ENCODE measurements around the gene TOM1L1.

TOM1L1 gene

DNA sequence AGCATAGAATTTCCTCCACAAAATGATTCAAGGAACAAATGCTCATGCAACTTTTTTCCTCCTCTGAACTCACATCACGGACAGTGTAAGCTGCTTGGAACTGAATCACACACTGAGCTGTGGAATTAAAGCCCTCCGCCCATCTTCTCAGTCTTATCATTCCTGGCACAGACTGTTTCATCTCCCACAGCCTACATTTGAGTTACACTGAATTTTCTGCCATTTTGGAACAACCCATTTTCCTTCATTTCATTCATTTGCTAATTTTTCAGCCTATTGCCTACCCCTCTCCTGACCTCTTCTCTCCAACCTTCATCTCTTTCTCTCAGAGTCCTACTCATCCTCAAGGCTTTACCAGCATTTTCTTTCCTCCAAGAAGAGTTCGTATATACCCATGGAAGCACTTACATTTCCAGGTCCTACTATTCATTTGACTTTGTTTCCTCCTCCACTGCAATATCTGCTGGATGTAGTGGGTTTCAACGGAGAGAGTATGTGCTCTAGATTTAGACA is 39.1 kb upstream of the TOM1L1 start:
- WGBS, 2 donors (ENCODE audit: extremely low coverage in 2 of 2, insufficient read length in 2 of 2, insufficient replicate concordance in 1 of 2) = no CpG with 5 or more reads among the region's 4 CpGs
- Histone ChIP-seq H3K27ac (replicated peaks; ENCODE audit: low read length) (no peak overlapping the region), H3K14ac (ENCODE audit: low read length) (no peak overlapping the region)

DNA sequence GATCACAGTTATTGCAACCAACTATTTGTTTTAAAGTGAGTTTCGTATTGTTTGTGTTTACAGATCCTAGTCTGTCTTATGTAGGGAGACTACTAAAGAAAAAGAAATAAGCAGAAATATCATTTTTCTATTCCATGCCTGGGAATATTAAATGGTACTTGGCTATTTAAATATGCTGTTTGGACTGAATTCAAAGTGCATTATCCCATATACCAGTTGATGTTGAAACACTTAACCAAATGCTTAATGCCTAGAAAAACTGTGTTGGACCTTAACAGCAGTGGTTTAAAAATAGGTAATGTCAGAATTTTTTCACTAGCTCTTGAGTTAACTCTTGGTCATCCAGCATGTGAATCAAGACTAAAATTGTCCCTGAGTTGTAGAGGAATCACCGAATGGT is 37.5 kb upstream of the TOM1L1 start:
- Histone ChIP-seq H3K27ac (replicated peaks; ENCODE audit: low read length) (no peak overlapping the region), H4K91ac (ENCODE audit: low read depth, low read length, poor library complexity) (no peak overlapping the region), H3K23ac (ENCODE audit: low read depth, low read length, poor library complexity) (no peak overlapping the region), H3K9me3 (replicated peaks in 1 of 2; ENCODE audit: control insufficient read depth in 2 of 2, insufficient read depth in 1 of 2, low read depth in 1 of 2, low read length in 2 of 2) (no peaks in the 10 kb centered on the region), H3K9ac (ENCODE audit: low read depth, low read length, poor library complexity) (no peak overlapping the region), H2AK5ac (ENCODE audit: low read depth, low read length) (no peak overlapping the region), H3K36me3 (replicated peaks in 1 of 2; ENCODE audit: control insufficient read depth in 2 of 2, insufficient read depth in 2 of 2, low read length in 2 of 2) (no peaks in the 10 kb centered on the region), H2AFZ (ENCODE audit: low read length) (no peak overlapping the region), H3K4ac (ENCODE audit: low read length) (no peak overlapping the region), H3K4me3 (ENCODE audit: low read length in 2 of 2) (no peak overlapping the region), H2BK12ac (ENCODE audit: low read length) (no peak overlapping the region), H4K8ac (ENCODE audit: low read depth, low read length) (no peak overlapping the region), H2BK5ac (ENCODE audit: low read length) (no peak overlapping the region), H3K14ac (ENCODE audit: low read length) (no peak overlapping the region), H3K27me3 (ENCODE audit: control insufficient read depth in 3 of 3, insufficient read depth in 3 of 3, low read depth in 1 of 3, low read length in 3 of 3) (no peaks in the 10 kb centered on the region), H3K79me1 (ENCODE audit: low read depth, low read length) (no peaks in the 10 kb centered on the region), H3K4me1 (ENCODE audit: control insufficient read depth in 2 of 2, insufficient read depth in 1 of 2, low read depth in 1 of 2, low read length in 2 of 2) (no peaks in the 10 kb centered on the region), H3K4me2 (ENCODE audit: insufficient read depth, low read length, poor library complexity, severe bottlenecking) (no peak overlapping the region), H3K18ac (ENCODE audit: low read length) (no peak overlapping the region), H2BK120ac (ENCODE audit: low read depth, low read length) (no peak overlapping the region), H2BK15ac (ENCODE audit: low read length) (no peak overlapping the region)
- DNase-seq (ENCODE audit: low spot score) = no peak
- WGBS, 2 donors (ENCODE audit: extremely low coverage in 2 of 2, insufficient read length in 2 of 2, insufficient replicate concordance in 1 of 2) = no CpG with 5 or more reads among the region's 2 CpGs

More for the DNA sequence above, 39.1 kb upstream of the TOM1L1 start:
- no peak overlapping the region for H2BK5ac ChIP-seq (ENCODE audit: low read length)
- H3K4me1 ChIP-seq (ENCODE audit: control insufficient read depth in 2 of 2, insufficient read depth in 1 of 2, low read depth in 1 of 2, low read length in 2 of 2) = no peaks in the 10 kb centered on the region
- H4K91ac ChIP-seq (ENCODE audit: low read depth, low read length, poor library complexity) = no peak overlapping the region
- H2AK5ac ChIP-seq (ENCODE audit: low read depth, low read length) = no peak overlapping the region
- H3K36me3 ChIP-seq (replicated peaks in 1 of 2; ENCODE audit: control insufficient read depth in 2 of 2, insufficient read depth in 2 of 2, low read length in 2 of 2) = no peaks in the 10 kb centered on the region
- H3K4me3 ChIP-seq (ENCODE audit: low read length in 2 of 2) = no peak overlapping the region
- no peaks in the 10 kb centered on the region for H3K27me3 ChIP-seq (ENCODE audit: control insufficient read depth in 3 of 3, insufficient read depth in 3 of 3, low read depth in 1 of 3, low read length in 3 of 3)
- no peak overlapping the region for H3K4me2 ChIP-seq (ENCODE audit: insufficient read depth, low read length, poor library complexity, severe bottlenecking)
- no peak overlapping the region for H3K9ac ChIP-seq (ENCODE audit: low read depth, low read length, poor library complexity)
- H2BK120ac ChIP-seq (ENCODE audit: low read depth, low read length) = no peak overlapping the region
- no peak overlapping the region for H3K18ac ChIP-seq (ENCODE audit: low read length)
- H3K23ac ChIP-seq (ENCODE audit: low read depth, low read length, poor library complexity) = no peak overlapping the region
- no peak overlapping the region for H2BK15ac ChIP-seq (ENCODE audit: low read length)
- H3K4ac ChIP-seq (ENCODE audit: low read length) = no peak overlapping the region
- no peak overlapping the region for H2BK12ac ChIP-seq (ENCODE audit: low read length)
- DNase-seq (ENCODE audit: low spot score) = no peak
- no peak overlapping the region for H4K8ac ChIP-seq (ENCODE audit: low read depth, low read length)
- no peaks in the 10 kb centered on the region for H3K9me3 ChIP-seq (replicated peaks in 1 of 2; ENCODE audit: control insufficient read depth in 2 of 2, insufficient read depth in 1 of 2, low read depth in 1 of 2, low read length in 2 of 2)
- H2AFZ ChIP-seq (ENCODE audit: low read length) = no peak overlapping the region
- H3K79me1 ChIP-seq (ENCODE audit: low read depth, low read length) = no peaks in the 10 kb centered on the region

DNA sequence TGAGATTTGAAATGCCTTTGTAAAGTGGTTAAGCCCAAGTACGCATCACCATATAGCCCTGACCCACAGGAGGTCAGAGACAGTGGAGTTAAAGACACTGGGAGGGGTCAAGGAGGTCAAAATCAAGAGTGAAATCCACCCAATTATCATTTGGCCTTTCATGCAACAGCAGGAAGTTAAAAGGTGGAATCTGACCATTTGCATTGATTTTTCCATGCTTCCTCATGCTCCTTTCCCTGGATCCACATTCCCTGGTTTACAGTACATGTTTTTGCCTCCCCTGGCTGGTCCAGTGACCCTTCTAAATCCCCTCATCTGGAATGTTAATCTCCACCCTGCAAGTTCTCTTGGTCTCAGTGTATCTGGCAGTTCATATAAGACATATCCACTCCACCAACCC is 36.6 kb upstream of the TOM1L1 start:
- H3K23ac ChIP-seq (ENCODE audit: low read depth, low read length, poor library complexity) = no peak overlapping the region
- H3K9ac ChIP-seq (ENCODE audit: low read depth, low read length, poor library complexity) = no peak overlapping the region
- H3K18ac ChIP-seq (ENCODE audit: low read length) = no peak overlapping the region
- no peak overlapping the region for H2AK5ac ChIP-seq (ENCODE audit: low read depth, low read length)
- no peaks in the 10 kb centered on the region for H3K79me1 ChIP-seq (ENCODE audit: low read depth, low read length)
- H3K4me1 ChIP-seq (ENCODE audit: control insufficient read depth in 2 of 2, insufficient read depth in 1 of 2, low read depth in 1 of 2, low read length in 2 of 2) = no peaks in the 10 kb centered on the region
- H3K36me3 ChIP-seq (replicated peaks in 1 of 2; ENCODE audit: control insufficient read depth in 2 of 2, insufficient read depth in 2 of 2, low read length in 2 of 2) = no peaks in the 10 kb centered on the region
- H3K27me3 ChIP-seq (ENCODE audit: control insufficient read depth in 3 of 3, insufficient read depth in 3 of 3, low read depth in 1 of 3, low read length in 3 of 3) = no peaks in the 10 kb centered on the region
- no peak overlapping the region for H4K91ac ChIP-seq (ENCODE audit: low read depth, low read length, poor library complexity)
- H2BK12ac ChIP-seq (ENCODE audit: low read length) = no peak overlapping the region
- H3K4me3 ChIP-seq (ENCODE audit: low read length in 2 of 2) = no peak overlapping the region
- no peak overlapping the region for H3K14ac ChIP-seq (ENCODE audit: low read length)
- H3K9me3 ChIP-seq (replicated peaks in 1 of 2; ENCODE audit: control insufficient read depth in 2 of 2, insufficient read depth in 1 of 2, low read depth in 1 of 2, low read length in 2 of 2) = no peaks in the 10 kb centered on the region
- no peak for DNase-seq (ENCODE audit: low spot score)
- H3K4ac ChIP-seq (ENCODE audit: low read length) = no peak overlapping the region
- no peak overlapping the region for H3K27ac ChIP-seq (replicated peaks; ENCODE audit: low read length)
- WGBS, 2 donors (ENCODE audit: extremely low coverage in 2 of 2, insufficient read length in 2 of 2, insufficient replicate concordance in 1 of 2) = no CpG with 5 or more reads among the region's 1 CpG
- no peak overlapping the region for H2BK15ac ChIP-seq (ENCODE audit: low read length)
- no peak overlapping the region for H4K8ac ChIP-seq (ENCODE audit: low read depth, low read length)
- H2AFZ ChIP-seq (ENCODE audit: low read length) = no peak overlapping the region
- no peak overlapping the region for H2BK120ac ChIP-seq (ENCODE audit: low read depth, low read length)
- no peak overlapping the region for H3K4me2 ChIP-seq (ENCODE audit: insufficient read depth, low read length, poor library complexity, severe bottlenecking)
- no peak overlapping the region for H2BK5ac ChIP-seq (ENCODE audit: low read length)

DNA sequence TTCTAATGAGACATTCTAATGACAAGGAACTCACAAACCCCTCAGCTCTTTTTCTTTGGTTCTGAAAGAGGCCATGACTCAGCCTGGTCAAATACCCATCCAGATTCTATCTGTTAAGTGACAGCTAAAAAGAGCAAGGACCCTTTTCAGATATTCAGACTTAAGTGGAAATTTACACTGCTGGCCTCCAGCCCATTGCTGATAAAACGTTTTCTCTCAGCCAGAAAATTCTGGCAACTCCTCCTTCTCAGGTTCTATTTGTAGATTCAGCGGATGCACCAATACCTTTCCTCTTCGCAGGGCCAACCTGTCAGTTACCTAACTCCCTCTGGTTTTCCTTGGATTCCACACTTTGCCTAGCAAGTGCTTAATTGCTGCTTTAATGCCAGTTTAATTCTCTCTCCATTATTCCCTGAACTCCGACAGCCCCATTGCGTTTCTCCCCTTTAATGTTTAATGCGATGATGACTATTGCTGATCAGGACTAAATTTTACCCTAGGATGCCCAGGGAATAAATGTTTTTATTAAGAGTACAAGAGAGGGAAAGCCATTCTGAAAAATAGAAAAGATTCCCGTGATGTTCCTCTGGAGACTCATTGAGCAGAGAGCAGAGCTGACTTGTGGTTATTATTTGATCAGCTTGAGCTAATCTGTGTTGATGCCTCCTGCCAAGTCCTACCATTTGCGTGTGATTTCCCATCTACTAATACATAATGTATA is 35.9 kb upstream of the TOM1L1 start:
- Histone ChIP-seq H4K8ac (ENCODE audit: low read depth, low read length) (no peak overlapping the region), H2BK5ac (ENCODE audit: low read length) (no peak overlapping the region), H3K4me1 (ENCODE audit: control insufficient read depth in 2 of 2, insufficient read depth in 1 of 2, low read depth in 1 of 2, low read length in 2 of 2) (no peaks in the 10 kb centered on the region), H3K27ac (replicated peaks; ENCODE audit: low read length) (no peak overlapping the region), H2AFZ (ENCODE audit: low read length) (no peak overlapping the region), H3K18ac (ENCODE audit: low read length) (no peak overlapping the region), H2BK12ac (ENCODE audit: low read length) (no peak overlapping the region), H3K14ac (ENCODE audit: low read length) (no peak overlapping the region), H3K27me3 (ENCODE audit: control insufficient read depth in 3 of 3, insufficient read depth in 3 of 3, low read depth in 1 of 3, low read length in 3 of 3) (no peaks in the 10 kb centered on the region), H2BK120ac (ENCODE audit: low read depth, low read length) (no peak overlapping the region), H2BK15ac (ENCODE audit: low read length) (no peak overlapping the region), H3K4ac (ENCODE audit: low read length) (no peak overlapping the region), H3K9ac (ENCODE audit: low read depth, low read length, poor library complexity) (no peak overlapping the region), H3K4me3 (ENCODE audit: low read length in 2 of 2) (no peak overlapping the region), H3K36me3 (replicated peaks in 1 of 2; ENCODE audit: control insufficient read depth in 2 of 2, insufficient read depth in 2 of 2, low read length in 2 of 2) (no peaks in the 10 kb centered on the region), H3K9me3 (replicated peaks in 1 of 2; ENCODE audit: control insufficient read depth in 2 of 2, insufficient read depth in 1 of 2, low read depth in 1 of 2, low read length in 2 of 2) (no peaks in the 10 kb centered on the region), H2AK5ac (ENCODE audit: low read depth, low read length) (no peak overlapping the region), H3K23ac (ENCODE audit: low read depth, low read length, poor library complexity) (no peak overlapping the region), H4K91ac (ENCODE audit: low read depth, low read length, poor library complexity) (no peak overlapping the region), H3K79me1 (ENCODE audit: low read depth, low read length) (no peaks in the 10 kb centered on the region), H3K4me2 (ENCODE audit: insufficient read depth, low read length, poor library complexity, severe bottlenecking) (no peak overlapping the region)
- no CpG with 5 or more reads among the region's 8 CpGs for WGBS, 2 donors (ENCODE audit: extremely low coverage in 2 of 2, insufficient read length in 2 of 2, insufficient replicate concordance in 1 of 2)
- no peak for DNase-seq (ENCODE audit: low spot score)

Data from neuronal stem cell (in vitro differentiated cells).